HG02642 (cell line): ENCODE measurements around the gene CYP1A2.

ENCODE experiments used
- ATAC-seq: cut with Tn5 transposase; IDR thresholded peaks from one replicate; pipeline ENCODE4 v1.9.1; 2021; ENCODE audit warnings: mild to moderate bottlenecking; ENCODE audit not compliant: unreplicated experiment, poor library complexity

The CYP1A2 gene

DNA sequence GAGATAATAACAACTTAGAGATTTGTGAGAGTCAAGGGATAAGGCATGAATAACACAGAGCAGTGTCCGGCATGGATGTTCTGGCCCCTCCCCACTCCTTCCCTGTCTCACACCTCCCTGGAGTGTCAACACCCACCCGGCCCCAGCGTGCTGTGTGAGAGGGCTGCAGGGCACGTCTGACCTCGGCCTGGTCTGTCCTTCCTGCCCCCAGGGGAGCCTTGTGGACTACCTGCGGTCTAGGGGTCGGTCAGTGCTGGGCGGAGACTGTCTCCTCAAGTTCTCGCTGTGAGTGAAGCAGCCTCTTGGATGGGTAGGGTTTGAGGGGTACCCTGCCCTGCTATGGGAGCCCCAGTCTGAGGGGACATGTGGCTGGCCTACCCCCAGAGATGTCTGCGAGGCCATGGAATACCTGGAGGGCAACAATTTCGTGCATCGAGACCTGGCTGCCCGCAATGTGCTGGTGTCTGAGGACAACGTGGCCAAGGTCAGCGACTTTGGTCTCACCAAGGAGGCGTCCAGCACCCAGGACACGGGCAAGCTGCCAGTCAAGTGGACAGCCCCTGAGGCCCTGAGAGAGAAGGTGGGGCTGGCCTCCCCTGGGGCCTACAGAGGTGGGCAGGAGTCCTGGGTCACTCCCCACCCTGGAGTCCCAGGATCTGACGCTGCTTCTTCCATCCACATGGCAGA lies 52.8 kb downstream of the CYP1A2 start:
- ATAC-seq = no peak

DNA sequence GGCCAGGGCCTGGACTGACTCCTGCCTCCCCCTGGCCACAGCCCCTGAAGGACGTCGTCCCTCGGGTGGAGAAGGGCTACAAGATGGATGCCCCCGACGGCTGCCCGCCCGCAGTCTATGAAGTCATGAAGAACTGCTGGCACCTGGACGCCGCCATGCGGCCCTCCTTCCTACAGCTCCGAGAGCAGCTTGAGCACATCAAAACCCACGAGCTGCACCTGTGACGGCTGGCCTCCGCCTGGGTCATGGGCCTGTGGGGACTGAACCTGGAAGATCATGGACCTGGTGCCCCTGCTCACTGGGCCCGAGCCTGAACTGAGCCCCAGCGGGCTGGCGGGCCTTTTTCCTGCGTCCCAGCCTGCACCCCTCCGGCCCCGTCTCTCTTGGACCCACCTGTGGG lies 53.6 kb downstream of the CYP1A2 start:
- no peak for ATAC-seq

DNA sequence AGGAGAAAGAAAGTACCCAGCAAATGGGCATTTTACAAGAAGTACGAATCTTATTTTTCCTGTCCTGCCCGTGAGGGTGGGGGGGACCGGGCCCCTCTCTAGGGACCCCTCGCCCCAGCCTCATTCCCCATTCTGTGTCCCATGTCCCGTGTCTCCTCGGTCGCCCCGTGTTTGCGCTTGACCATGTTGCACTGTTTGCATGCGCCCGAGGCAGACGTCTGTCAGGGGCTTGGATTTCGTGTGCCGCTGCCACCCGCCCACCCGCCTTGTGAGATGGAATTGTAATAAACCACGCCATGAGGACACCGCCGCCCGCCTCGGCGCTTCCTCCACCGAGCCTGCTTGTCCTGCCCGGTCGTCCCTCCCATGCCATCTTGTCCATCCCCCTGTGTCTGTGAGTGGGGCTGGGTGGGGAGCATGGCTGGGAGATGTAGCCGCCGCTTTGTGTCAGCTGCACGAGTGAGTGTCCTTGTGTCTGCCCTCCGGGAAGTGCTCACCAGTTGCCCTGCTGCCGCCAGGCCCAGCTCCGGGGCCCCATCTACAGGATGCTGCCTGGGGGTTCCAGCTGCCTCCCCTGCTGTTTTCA lies 54.3 kb downstream of the CYP1A2 start:
- ATAC-seq = no peak

DNA sequence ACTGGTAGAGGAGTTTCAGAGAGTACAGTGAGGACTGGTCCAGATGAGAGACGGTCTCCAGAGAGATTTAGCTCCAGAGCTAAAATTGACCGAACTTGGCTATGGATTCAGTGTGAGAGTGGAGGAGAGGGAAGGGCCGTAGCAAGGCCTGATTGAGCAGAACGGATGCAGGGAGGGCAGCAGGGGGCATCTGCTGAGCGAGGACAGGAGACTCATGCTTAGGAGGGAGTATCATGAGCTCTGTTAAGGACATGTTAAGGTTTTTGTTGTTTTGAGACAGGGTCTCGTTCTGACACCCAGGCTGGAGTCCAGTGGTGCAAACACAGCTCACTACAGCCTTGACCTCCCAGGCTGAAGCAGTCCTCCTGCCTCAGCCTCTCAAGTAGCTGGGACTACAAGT lies 56.3 kb downstream of the CYP1A2 start:
- no peak for ATAC-seq
